Activated CD8-positive, alpha-beta memory T cell treated with anti-CD3 and anti-CD28 coated beads, Interleukin-2, amount 50 U/mL, for 4 hours (primary cell): ENCODE results near the gene MED27.

ENCODE experiments used
- DNase-seq: peaks from one replicate; pipeline ENCODE4 v3.0.0-alpha.2; 2020

Gene MED27

GRCh38 chr9:131826966-131827525 is 252.6 kb downstream of the MED27 start:
- DNase-seq: no peak

- DNase-seq: no peak
These were observed 253.6 kb downstream of the MED27 start for GRCh38 chr9:131826053-131826452.

- DNase-seq: no peak
These were observed 254.6 kb downstream of the MED27 start for GRCh38 chr9:131824953-131825495.

GRCh38 chr9:131824155-131824594 is 255.5 kb downstream of the MED27 start:
- DNase-seq: no peak

DNA sequence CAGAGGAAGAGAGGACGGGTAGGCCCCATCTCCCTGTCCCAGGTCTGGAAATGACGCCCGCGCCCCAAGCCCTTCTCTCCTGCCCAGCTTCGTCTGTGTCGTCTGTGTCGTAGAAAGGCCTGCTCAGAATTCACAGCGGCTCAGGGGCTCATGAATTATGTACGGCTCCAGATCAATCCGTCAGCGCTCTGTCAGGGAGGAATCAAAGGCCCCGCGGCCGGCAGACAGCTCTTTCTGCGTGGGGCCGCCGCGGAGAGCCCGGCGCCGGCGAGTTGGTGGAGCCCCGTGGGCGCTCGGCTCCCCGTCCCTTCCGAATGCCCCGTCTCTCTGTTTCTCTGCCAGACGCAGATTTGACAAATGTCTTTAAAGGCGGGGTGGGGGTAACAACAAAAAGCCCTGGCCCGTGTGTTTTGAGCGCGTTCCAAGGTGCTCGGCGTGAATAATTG is 255.9 kb downstream of the MED27 start:
- no peak for DNase-seq

GRCh38 chr9:131818089-131818488 is 261.6 kb downstream of the MED27 start:
- no peak for DNase-seq

- DNase-seq: no peak
These were observed 262.0 kb downstream of the MED27 start for GRCh38 chr9:131817627-131818026.

GRCh38 chr9:131817073-131817472 is 262.6 kb downstream of the MED27 start:
- no peak for DNase-seq

DNA sequence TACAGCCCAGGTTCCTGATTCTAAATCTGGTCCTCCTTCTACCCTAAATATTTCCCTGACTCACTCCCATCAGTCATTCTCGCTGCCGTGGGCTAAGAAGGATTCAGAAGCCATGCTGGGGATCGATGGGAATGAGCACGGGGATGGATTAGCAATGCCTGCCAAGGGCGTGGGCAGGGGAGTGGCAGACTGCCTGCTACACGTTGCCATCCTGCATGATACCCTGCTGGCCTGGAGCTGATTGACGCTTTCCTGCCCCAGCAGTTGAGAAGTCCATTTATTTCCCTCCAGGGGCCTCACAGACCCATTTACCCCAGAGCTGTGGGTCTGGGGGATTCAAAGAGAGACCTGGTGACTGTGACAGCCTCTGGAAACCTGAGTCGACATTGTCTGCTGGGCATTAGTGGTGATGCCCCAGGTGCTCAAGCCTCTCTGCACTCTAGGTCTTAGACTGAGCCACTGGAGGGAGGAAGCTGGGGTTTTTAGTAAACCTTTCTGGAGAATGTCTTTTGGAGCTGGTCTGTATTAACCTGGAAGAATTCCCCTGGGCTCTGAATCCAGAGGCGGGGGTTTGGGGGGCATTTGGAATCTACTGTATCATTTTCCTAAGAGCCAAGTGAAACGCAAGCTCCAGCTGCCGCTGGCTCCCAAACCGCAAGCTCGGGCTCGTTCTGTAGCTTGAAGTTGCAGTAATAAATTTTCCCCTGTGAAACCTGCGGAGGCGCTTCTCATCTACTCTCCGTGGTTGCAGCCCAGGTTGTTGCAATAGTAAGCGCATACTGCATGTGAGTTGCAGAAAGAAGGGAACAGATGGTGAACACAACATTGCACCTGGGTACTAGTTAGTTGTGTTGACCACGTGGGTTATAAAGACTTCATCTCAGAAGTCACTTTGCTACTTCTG is 263.4 kb downstream of the MED27 start:
- DNase-seq: no peak

- no peak for DNase-seq
These were observed 265.0 kb downstream of the MED27 start for GRCh38 chr9:131814707-131815106.

DNA sequence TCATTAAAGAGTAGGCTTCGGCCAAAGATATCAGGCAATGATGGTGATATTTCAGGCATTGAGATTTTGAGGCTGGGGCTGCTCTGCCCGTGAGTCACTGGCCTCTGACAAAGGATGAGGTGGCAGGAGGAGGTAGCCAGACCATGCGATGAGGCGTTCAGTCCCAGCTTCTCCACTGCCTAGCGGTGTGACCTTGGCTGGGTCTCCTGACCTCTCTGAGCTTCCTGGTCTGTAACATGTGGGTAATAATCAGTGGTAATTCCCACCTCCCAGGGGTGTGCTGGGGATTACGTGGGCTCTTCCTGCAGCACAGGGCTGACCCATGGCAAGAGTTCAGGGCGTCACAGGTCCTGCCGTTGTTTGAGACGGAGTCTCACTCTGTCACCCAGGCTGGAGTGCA is 266.6 kb downstream of the MED27 start:
- no peak for DNase-seq

GRCh38 chr9:131812116-131812790 is 267.4 kb downstream of the MED27 start:
- no peak for DNase-seq

DNA sequence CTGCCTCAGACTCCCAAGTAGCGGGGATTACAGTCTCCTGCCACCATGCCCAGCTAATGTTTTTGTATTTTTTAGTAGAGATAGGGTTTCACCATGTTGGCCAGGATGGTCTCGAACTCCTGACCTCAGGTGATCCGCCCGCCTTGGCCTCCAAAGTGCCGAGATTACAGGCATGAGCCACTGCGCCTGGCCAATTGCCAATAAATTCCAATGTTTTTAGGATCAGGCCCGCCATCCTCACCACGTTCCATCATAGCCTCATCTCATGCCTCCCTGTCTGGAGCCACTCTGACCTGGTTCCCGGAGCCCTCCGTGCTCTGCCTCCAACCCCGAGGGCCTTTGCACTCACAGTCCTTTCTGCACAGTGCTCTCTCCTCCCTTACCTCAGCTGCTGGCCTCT is 268.3 kb downstream of the MED27 start:
- no peak for DNase-seq

- DNase-seq: no peak
These were observed 269.1 kb downstream of the MED27 start for GRCh38 chr9:131810351-131811170.
